Breast epithelium (tissue), 3 donors: ENCODE data around the gene DCUN1D3.

Source experiments
- POLR2A ChIP-seq: fragments of 450-650 bp; IDR thresholded peaks from one replicate; pipeline ENCODE4 v1.6.1; 2016; ENCODE audit warnings: antibody characterized with exemption, mild to moderate bottlenecking, moderate library complexity
- TF ChIP-seq, protein P1 (sequence below), 3 donors: fragments of 450-650 bp; IDR thresholded peaks; one replicate each; pipeline ENCODE4 v1.5.1; 2016 to 2017; ENCODE audit warnings: antibody characterized with exemption in 3 of 3, mild to moderate bottlenecking in 3 of 3, moderate library complexity in 3 of 3

DNA sequence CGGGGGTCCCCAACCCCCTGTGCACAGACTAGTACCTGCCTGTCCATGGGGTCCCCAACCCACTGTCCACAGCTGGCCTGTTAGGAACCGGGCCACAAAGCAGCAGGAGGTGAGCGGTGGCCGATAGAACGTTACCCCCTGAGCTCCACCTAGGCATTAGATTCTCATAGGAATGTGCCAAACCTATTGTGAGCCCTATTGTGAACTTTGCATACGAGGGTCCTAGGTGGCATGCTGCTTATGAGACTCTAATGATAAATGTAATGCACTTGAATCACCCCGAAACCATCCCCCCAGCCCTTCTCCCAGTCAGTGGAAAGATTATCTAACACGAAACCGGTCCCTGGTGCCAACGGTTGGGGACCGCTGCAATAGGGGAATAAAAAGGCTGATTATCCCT is 92.3 kb downstream of the DCUN1D3 start:
- TF ChIP-seq, protein P1, sequence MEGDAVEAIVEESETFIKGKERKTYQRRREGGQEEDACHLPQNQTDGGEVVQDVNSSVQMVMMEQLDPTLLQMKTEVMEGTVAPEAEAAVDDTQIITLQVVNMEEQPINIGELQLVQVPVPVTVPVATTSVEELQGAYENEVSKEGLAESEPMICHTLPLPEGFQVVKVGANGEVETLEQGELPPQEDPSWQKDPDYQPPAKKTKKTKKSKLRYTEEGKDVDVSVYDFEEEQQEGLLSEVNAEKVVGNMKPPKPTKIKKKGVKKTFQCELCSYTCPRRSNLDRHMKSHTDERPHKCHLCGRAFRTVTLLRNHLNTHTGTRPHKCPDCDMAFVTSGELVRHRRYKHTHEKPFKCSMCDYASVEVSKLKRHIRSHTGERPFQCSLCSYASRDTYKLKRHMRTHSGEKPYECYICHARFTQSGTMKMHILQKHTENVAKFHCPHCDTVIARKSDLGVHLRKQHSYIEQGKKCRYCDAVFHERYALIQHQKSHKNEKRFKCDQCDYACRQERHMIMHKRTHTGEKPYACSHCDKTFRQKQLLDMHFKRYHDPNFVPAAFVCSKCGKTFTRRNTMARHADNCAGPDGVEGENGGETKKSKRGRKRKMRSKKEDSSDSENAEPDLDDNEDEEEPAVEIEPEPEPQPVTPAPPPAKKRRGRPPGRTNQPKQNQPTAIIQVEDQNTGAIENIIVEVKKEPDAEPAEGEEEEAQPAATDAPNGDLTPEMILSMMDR (IDR thresholded peaks at IDR 0.05), result no peak
- TF ChIP-seq POLR2A, result no peak
